Amniotic epithelial cell (primary cell): ENCODE data around the gene DAO.

Experiments used
- DNase-seq: peaks from one replicate; pipeline ENCODE4 v3.0.0-alpha.2; 2010; ENCODE audit warnings: low read depth

DAO gene

GRCh38 chr12:108875682-108876361 is 4.1 kb upstream of the DAO start:
- DNase-seq, result no peak

GRCh38 chr12:108876550-108876949 is 3.3 kb upstream of the DAO start:
- no peak for DNase-seq

GRCh38 chr12:108881953-108882352 is 2.1 kb downstream of the DAO start:
- DNase-seq, result no peak

- DNase-seq, result peak; percentile 3
These were observed 4.5 kb downstream of the DAO start for GRCh38 chr12:108884116-108885012.

GRCh38 chr12:108886873-108887629 is 7.2 kb downstream of the DAO start:
- DNase-seq, result no peak

- no peak for DNase-seq
These were observed 8.1 kb downstream of the DAO start for GRCh38 chr12:108888031-108888430.

GRCh38 chr12:108890208-108890607 is 10.3 kb downstream of the DAO start:
- peak; percentile 15 for DNase-seq

- DNase-seq, result no peak
These were observed 15.4 kb downstream of the DAO start for GRCh38 chr12:108895220-108895802.

- no peak for DNase-seq
These were observed 16.4 kb downstream of the DAO start for GRCh38 chr12:108896336-108896735.

GRCh38 chr12:108896817-108897216 is 16.9 kb downstream of the DAO start:
- DNase-seq, result no peak

- DNase-seq, result no peak
These were observed 19.3 kb downstream of the DAO start for GRCh38 chr12:108899145-108899544.

GRCh38 chr12:108905725-108906124 is 25.8 kb downstream of the DAO start:
- DNase-seq, result no peak

GRCh38 chr12:108906971-108907370 is 27.1 kb downstream of the DAO start:
- DNase-seq, result no peak

- no peak for DNase-seq
These were observed 28.0 kb downstream of the DAO start for GRCh38 chr12:108907839-108908351.

- DNase-seq, result no peak
These were observed 30.4 kb downstream of the DAO start for GRCh38 chr12:108910336-108910735.

- no peak for DNase-seq
These were observed 32.0 kb downstream of the DAO start for GRCh38 chr12:108911915-108912314.

GRCh38 chr12:108912361-108912760 is 32.5 kb downstream of the DAO start:
- DNase-seq, result no peak

GRCh38 chr12:108914121-108914531 is 34.2 kb downstream of the DAO start:
- DNase-seq, result no peak

- no peak for DNase-seq
These were observed 35.8 kb downstream of the DAO start for GRCh38 chr12:108915632-108916133.

GRCh38 chr12:108916336-108916735 is 36.4 kb downstream of the DAO start:
- no peak for DNase-seq

GRCh38 chr12:108918206-108918605 is 38.3 kb downstream of the DAO start:
- no peak for DNase-seq
